ENCODE results near the gene CUL4A.

DNA sequence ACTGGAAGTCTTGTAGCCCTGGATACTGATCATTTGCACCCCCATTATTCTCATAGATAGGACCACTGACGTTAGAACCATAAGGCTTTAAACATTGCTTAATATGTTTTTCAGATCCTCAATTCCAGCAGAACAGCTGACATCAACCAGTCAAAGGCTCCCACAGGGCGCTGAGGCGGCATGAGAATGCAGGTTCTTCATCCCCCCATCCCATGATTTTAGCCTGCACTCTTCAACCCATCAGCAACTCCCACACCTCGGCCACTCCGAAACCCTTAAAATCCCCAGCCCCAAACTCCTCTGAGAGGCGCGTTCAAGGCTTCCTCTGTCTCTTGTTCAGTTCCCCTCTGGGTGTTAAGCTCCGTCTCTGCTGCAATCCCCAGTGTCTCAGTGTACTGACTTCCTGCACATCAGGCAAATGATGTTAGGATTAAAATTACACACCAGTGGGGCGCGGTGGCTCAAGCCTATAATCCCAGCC is 63.3 kb downstream of the CUL4A start:
- TF ChIP-seq, protein P1, sequence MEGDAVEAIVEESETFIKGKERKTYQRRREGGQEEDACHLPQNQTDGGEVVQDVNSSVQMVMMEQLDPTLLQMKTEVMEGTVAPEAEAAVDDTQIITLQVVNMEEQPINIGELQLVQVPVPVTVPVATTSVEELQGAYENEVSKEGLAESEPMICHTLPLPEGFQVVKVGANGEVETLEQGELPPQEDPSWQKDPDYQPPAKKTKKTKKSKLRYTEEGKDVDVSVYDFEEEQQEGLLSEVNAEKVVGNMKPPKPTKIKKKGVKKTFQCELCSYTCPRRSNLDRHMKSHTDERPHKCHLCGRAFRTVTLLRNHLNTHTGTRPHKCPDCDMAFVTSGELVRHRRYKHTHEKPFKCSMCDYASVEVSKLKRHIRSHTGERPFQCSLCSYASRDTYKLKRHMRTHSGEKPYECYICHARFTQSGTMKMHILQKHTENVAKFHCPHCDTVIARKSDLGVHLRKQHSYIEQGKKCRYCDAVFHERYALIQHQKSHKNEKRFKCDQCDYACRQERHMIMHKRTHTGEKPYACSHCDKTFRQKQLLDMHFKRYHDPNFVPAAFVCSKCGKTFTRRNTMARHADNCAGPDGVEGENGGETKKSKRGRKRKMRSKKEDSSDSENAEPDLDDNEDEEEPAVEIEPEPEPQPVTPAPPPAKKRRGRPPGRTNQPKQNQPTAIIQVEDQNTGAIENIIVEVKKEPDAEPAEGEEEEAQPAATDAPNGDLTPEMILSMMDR (IDR thresholded peaks at IDR 0.05; ENCODE audit: poor library complexity): no peak
- TF ChIP-seq EZH2 (IDR thresholded peaks at IDR 0.05; ENCODE audit: borderline replicate concordance): no peak
